CD4-positive, alpha-beta T cell (primary cell): ENCODE measurements around the gene ABHD13. TPM values are rescaled to one million over a fixed set of nuclear protein-coding genes. Genes with fewer than 3 reads are reported as not detected.

ENCODE experiments used
- ATAC-seq: fragments of 200-7000 bp; cut with Tn5 transposase; one replicate; pipeline ENCODE4 v1.10.0; 2022; ENCODE audit warnings: mild to moderate bottlenecking; ENCODE audit not compliant: poor library complexity
- CTCF ChIA-PET: fragments of 350-600 bp; sonication (Branson Sonifier 250); formaldehyde crosslinking; loops from one replicate; lab custom pipeline; 2021; ENCODE audit warnings: antibody characterized with exemption, inconsistent platforms; lab: Charles Lee
- POLR2A ChIA-PET: fragments of 350-600 bp; sonication (Branson Sonifier 250); formaldehyde crosslinking; loops from one replicate; lab custom pipeline; 2021; ENCODE audit warnings: antibody characterized with exemption, inconsistent platforms; lab: Charles Lee
- DNase-seq, 14 experiments: peaks; one replicate each; pipeline ENCODE4 v3.0.0-alpha.2; 2013 to 2020; ENCODE audit warnings: mixed read lengths in 2 of 14
- H3K27ac ChIP-seq, 2 donors: one replicate each; pipeline versions ENCODE4 v1.5.1 to v1.7.0; 2013; ENCODE audit warnings: low read length in 2 of 2, low read depth in 1 of 2, mild to moderate bottlenecking in 1 of 2
- H3K27me3 ChIP-seq, 2 experiments: 1 replicate in 1 of 2; 2 replicates in 1 of 2; pipeline versions ENCODE4 v1.6.1 to v1.7.0; 2013; ENCODE audit warnings: low read length in 2 of 2, control low read depth in 1 of 2, mild to moderate bottlenecking in 1 of 2, moderate library complexity in 1 of 2; ENCODE audit not compliant: insufficient read depth in 2 of 2, control insufficient read depth in 1 of 2
- H3K36me3 ChIP-seq: one replicate; pipeline ENCODE4 v1.6.1; 2013; ENCODE audit warnings: low read length, control low read depth; ENCODE audit not compliant: insufficient read depth
- H3K4me1 ChIP-seq: one replicate; pipeline ENCODE4 v1.6.1; 2013; ENCODE audit warnings: low read length, control low read depth; ENCODE audit not compliant: insufficient read depth
- H3K4me3 ChIP-seq: one replicate; pipeline ENCODE4 v1.5.1; 2013; ENCODE audit warnings: mild to moderate bottlenecking, low read length, moderate library complexity
- H3K9me3 ChIP-seq, 2 experiments: 1 replicate in 1 of 2; 2 replicates in 1 of 2; pipeline versions ENCODE4 v1.6.1 to v1.7.0; 2013; ENCODE audit warnings: low read length in 2 of 2, mild to moderate bottlenecking in 2 of 2, control low read depth in 1 of 2, moderate library complexity in 1 of 2; ENCODE audit not compliant: control insufficient read depth in 1 of 2, insufficient read depth in 1 of 2
- H3K27ac Mint-ChIP-seq: one replicate; pipeline ENCODE4 v1.8.0; 2020; ENCODE audit warnings: mixed read lengths
- H3K27me3 Mint-ChIP-seq: one replicate; pipeline ENCODE4 v1.8.0; 2021; ENCODE audit warnings: mixed read lengths
- H3K36me3 Mint-ChIP-seq: one replicate; pipeline ENCODE4 v1.8.0; 2021; ENCODE audit warnings: low read depth, mixed read lengths
- H3K4me1 Mint-ChIP-seq: one replicate; pipeline ENCODE4 v1.8.0; 2021; ENCODE audit warnings: low read depth, mixed read lengths
- H3K4me3 Mint-ChIP-seq: one replicate; pipeline ENCODE4 v1.8.0; 2020; ENCODE audit warnings: mild to moderate bottlenecking, mixed read lengths
- H3K9me3 Mint-ChIP-seq: one replicate; pipeline ENCODE4 v1.8.0; 2020; ENCODE audit warnings: mixed read lengths
- CTCF ChIP-seq: fragments of 200-600 bp; IDR thresholded peaks from one replicate; pipeline ENCODE4 v1.8.0; 2022; ENCODE audit warnings: antibody characterized with exemption, mild to moderate bottlenecking
- intact Hi-C, 2 experiments: fragments of 100-400 bp; cut with DNase I in 1 of 2; cut with micrococcal nuclease in 1 of 2; formaldehyde crosslinking; loops; one replicate each; pipeline versions ENCODE4 v1.15.1 to v1.9.0; 2023 to 2025; cut with DNase I, micrococcal nuclease
- total RNA-seq, 174 experiments: library from RNA in 2 of 174; stranded (reverse) in 2 of 174; gene quantifications; one replicate each; pipeline ENCODE4 v1.2.3 and lab custom pipeline; 2021 to 2026

ABHD13 gene
- total RNA-seq, 2 experiments from 2014 or later: 18.0 to 18.6 TPM

DNA sequence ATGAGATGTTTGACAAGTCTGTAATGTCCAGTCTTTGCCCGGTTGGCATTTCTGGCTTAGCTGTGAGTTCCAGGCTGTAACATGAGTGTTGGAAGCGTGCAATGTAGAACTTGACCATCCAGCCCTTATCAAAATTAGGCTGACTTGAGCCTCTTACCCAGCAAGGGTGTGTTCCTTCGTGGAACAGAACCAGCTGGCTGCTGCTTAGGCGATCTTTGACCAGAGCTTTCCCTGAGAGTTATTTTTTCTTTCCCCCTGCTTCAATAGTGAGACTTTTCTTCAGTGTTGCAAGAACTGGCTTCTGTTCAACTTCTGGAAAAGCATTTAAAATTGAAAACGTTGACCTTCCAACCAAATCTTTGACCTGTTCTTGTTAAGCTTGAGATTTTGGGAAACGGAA lies 57.9 kb downstream of the ABHD13 start:
- no peak for TF ChIP-seq CTCF
- H3K4me1 Mint-ChIP-seq: peaks cover 6% of the 10 kb centered on the region
- no peaks in the 10 kb centered on the region for H3K36me3 Mint-ChIP-seq
- POLR2A ChIA-PET: no interaction called here
- Histone ChIP-seq H3K4me3 (no peak overlapping the region), H3K9me3 (no peaks in the 10 kb centered on the region), H3K27me3 (no peaks in the 10 kb centered on the region), H3K36me3 (no peaks in the 10 kb centered on the region), H3K27ac (no peak overlapping the region), H3K4me1 (no peaks in the 10 kb centered on the region)
- no peak overlapping the region for H3K27ac Mint-ChIP-seq
- intact Hi-C loops: loop anchor here (10.0 kb wide), 1 partner anchor 51 kb away; no protein-coding TSS in a partner anchor
- ATAC-seq (no peak), DNase-seq (no peak)
- CTCF ChIA-PET: interaction anchor here (1.3 to 1.7 kb wide), 2 partner anchors 10 to 13 kb away, joined by 3 to 4 read pairs; no protein-coding TSS in a partner anchor
- H3K27me3 Mint-ChIP-seq: no peaks in the 10 kb centered on the region
- no peaks in the 10 kb centered on the region for H3K9me3 Mint-ChIP-seq
- H3K4me3 Mint-ChIP-seq: no peak overlapping the region

DNA sequence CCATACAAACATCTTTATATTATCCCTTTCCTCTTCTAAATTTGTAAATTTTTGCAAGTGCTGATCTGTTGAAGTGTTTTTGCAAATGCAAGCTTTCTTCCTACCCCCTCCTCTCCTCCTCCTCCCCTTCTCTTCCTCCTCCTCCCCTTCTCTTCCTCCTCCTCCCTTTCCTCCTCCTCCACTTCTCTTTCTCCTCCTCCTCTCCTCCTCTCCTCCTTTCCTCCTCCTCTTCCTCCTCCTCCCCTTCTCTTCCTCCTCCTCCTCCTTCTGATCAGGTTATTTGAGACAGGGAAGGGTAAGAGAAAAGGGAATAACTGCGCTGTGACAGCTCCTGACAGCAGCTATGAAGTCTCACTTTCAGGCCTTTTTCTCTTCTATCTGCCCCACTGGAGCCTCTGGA lies 60.3 kb downstream of the ABHD13 start:
- H3K9me3 ChIP-seq: no peaks in the 10 kb centered on the region
- ATAC-seq (no peak), DNase-seq (no peak)
- no peaks in the 10 kb centered on the region for H3K27me3 ChIP-seq
- Mint-ChIP-seq H3K27me3 (no peaks in the 10 kb centered on the region), H3K9me3 (no peaks in the 10 kb centered on the region), H3K36me3 (no peaks in the 10 kb centered on the region), H3K4me1 (no peaks in the 10 kb centered on the region), H3K4me3 (no peak overlapping the region), H3K27ac (no peak overlapping the region)
- no peaks in the 10 kb centered on the region for H3K4me1 ChIP-seq
- no peak for TF ChIP-seq CTCF
- no peak overlapping the region for H3K4me3 ChIP-seq
- H3K36me3 ChIP-seq: no peaks in the 10 kb centered on the region
- H3K27ac ChIP-seq: no peak overlapping the region
- POLR2A ChIA-PET: no interaction called here
- CTCF ChIA-PET: no interaction called here
- intact Hi-C loops: loop anchor here (10.0 kb wide), 1 partner anchor 54 kb away; no protein-coding TSS in a partner anchor

GRCh38 chr13:108281901-108282300 lies 63.7 kb downstream of the ABHD13 start:
- H3K9me3 ChIP-seq: peaks cover 0 to 6% of the 10 kb centered on the region in 2 experiments
- no peak overlapping the region for H3K4me3 ChIP-seq
- no peaks in the 10 kb centered on the region for H3K36me3 Mint-ChIP-seq
- no peak overlapping the region for H3K27ac ChIP-seq
- H3K27ac Mint-ChIP-seq: no peak overlapping the region
- H3K9me3 Mint-ChIP-seq: no peaks in the 10 kb centered on the region
- H3K27me3 Mint-ChIP-seq: no peaks in the 10 kb centered on the region
- TF ChIP-seq CTCF: no peak
- ATAC-seq: no peak
- no peak overlapping the region for H3K4me3 Mint-ChIP-seq
- POLR2A ChIA-PET: no interaction called here
- H3K36me3 ChIP-seq: no peaks in the 10 kb centered on the region
- H3K27me3 ChIP-seq: no peaks in the 10 kb centered on the region
- CTCF ChIA-PET: no interaction called here
- no peaks in the 10 kb centered on the region for H3K4me1 Mint-ChIP-seq
- no peaks in the 10 kb centered on the region for H3K4me1 ChIP-seq
- DNase-seq: no peak
- intact Hi-C loops: no loop called here
